Hepatocyte (in vitro differentiated cells): ENCODE measurements around the gene PHF19. TPM values are rescaled to one million over a fixed set of nuclear protein-coding genes. Genes with fewer than 3 reads are reported as not detected.

Source experiments
- DNase-seq: peaks from one replicate; pipeline ENCODE4 v3.0.0-alpha.2; 2016; ENCODE audit warnings: low spot score
- H2AFZ ChIP-seq: fragments of 200-600 bp; sonication (generic); 2 replicates; pipeline ENCODE4 v1.6.0; 2016; ENCODE audit warnings: antibody characterized with exemption, mild to moderate bottlenecking
- H3K27ac ChIP-seq: fragments of 200-600 bp; sonication (generic); 2 replicates; pipeline ENCODE4 v1.5.1; 2016; ENCODE audit warnings: mild to moderate bottlenecking
- H3K27me3 ChIP-seq: fragments of 200-600 bp; sonication (generic); 2 replicates; pipeline ENCODE4 v1.6.1; 2016
- H3K36me3 ChIP-seq: fragments of 200-600 bp; sonication (generic); replicated peaks from 2 replicates; pipeline ENCODE4 v1.5.1; 2016; ENCODE audit warnings: low read depth; ENCODE audit not compliant: insufficient read depth
- H3K4me1 ChIP-seq: fragments of 200-600 bp; sonication (generic); 2 replicates; pipeline ENCODE4 v1.5.1; 2016; ENCODE audit warnings: mild to moderate bottlenecking, moderate library complexity; ENCODE audit not compliant: insufficient read depth
- H3K4me2 ChIP-seq: fragments of 200-600 bp; sonication (generic); 2 replicates; pipeline ENCODE4 v1.6.0; 2016
- H3K4me3 ChIP-seq: fragments of 200-600 bp; sonication (generic); 2 replicates; pipeline ENCODE4 v1.5.1; 2016; ENCODE audit warnings: mild to moderate bottlenecking
- H3K79me2 ChIP-seq: fragments of 200-600 bp; sonication (generic); 2 replicates; pipeline ENCODE4 v1.6.0; 2017; ENCODE audit warnings: mild to moderate bottlenecking
- H3K9me2 ChIP-seq: fragments of 200-600 bp; sonication (generic); replicated peaks from 2 replicates; pipeline ENCODE4 v1.6.0; 2017; ENCODE audit warnings: mild to moderate bottlenecking; ENCODE audit not compliant: insufficient read depth
- H3K9me3 ChIP-seq: fragments of 200-600 bp; sonication (generic); 2 replicates; pipeline ENCODE4 v1.5.1; 2016; ENCODE audit warnings: low read depth, mild to moderate bottlenecking
- H4K20me1 ChIP-seq: fragments of 200-600 bp; sonication (generic); 2 replicates; pipeline ENCODE4 v1.6.0; 2016; ENCODE audit warnings: mild to moderate bottlenecking; ENCODE audit not compliant: insufficient read depth, poor library complexity, severe bottlenecking
- CTCF ChIP-seq: fragments of 200-600 bp; sonication (generic); IDR thresholded peaks from 2 replicates; pipeline ENCODE4 v1.5.1; 2016; ENCODE audit warnings: antibody characterized with exemption, mild to moderate bottlenecking; ENCODE audit not compliant: poor library complexity
- EZH2 ChIP-seq: fragments of 200-600 bp; sonication (generic); IDR thresholded peaks from 2 replicates; pipeline ENCODE4 v1.6.1; 2016; ENCODE audit warnings: antibody characterized with exemption, mild to moderate bottlenecking, borderline replicate concordance
- EZH2phosphoT487 ChIP-seq: fragments of 200-600 bp; sonication (generic); IDR thresholded peaks from one replicate; pipeline ENCODE4 v1.6.1; 2018; ENCODE audit warnings: antibody characterized with exemption, mild to moderate bottlenecking, low read depth, moderate library complexity; ENCODE audit not compliant: unreplicated experiment, severe bottlenecking
- WGBS: methylation state at CpG from one replicate; pipeline ENCODE4 v1.1.6; 2016; ENCODE audit warnings: low lambda C conversion rate; ENCODE audit errors: missing lambda C conversion rate; 5-methylcytosine and 5-hydroxymethylcytosine counted together
- polyA plus RNA-seq: library from polyadenylated mRNA; unstranded; fragments of >200 nt; fragmentation: Nextera tagmentation; extraction: Ambion mirVana; gene quantifications from 2 replicates; pipeline ENCODE4 v1.2.1, GENCODE V29; 2016
- total RNA-seq: library from RNA; depleted of rRNA; stranded (reverse); fragments of >200 nt; gene quantifications from 2 replicates; pipeline ENCODE4 v1.2.3, GENCODE V29; 2014

Gene PHF19
- total and polyA plus RNA-seq, 2 experiments from 2014 or later: 30.9 to 34.8 TPM

GRCh38 chr9:120910643-120911042 is 33.7 kb upstream of the PHF19 start:
- peaks cover 2% of the 10 kb centered on the region for H3K4me1 ChIP-seq
- WGBS: 93% methylated on average over 3 of the region's 3 CpGs
- TF ChIP-seq CTCF (no peak), EZH2phosphoT487 (no peak)
- no peak overlapping the region for H2AFZ ChIP-seq
- no peak overlapping the region for H3K4me3 ChIP-seq
- no peak overlapping the region for H3K4me2 ChIP-seq
- H4K20me1 ChIP-seq: no peaks in the 10 kb centered on the region
- H3K27me3 ChIP-seq: no peaks in the 10 kb centered on the region
- H3K9me3 ChIP-seq: no peaks in the 10 kb centered on the region
- H3K27ac ChIP-seq: no peak overlapping the region
- no peak for DNase-seq
- H3K36me3 ChIP-seq: no peaks in the 10 kb centered on the region
- H3K79me2 ChIP-seq: no peaks in the 10 kb centered on the region
- no peaks in the 10 kb centered on the region for H3K9me2 ChIP-seq

- no peaks in the 10 kb centered on the region for H4K20me1 ChIP-seq
- H3K27ac ChIP-seq: no peak overlapping the region
- no peaks in the 10 kb centered on the region for H3K9me2 ChIP-seq
- H3K79me2 ChIP-seq: no peaks in the 10 kb centered on the region
- no peaks in the 10 kb centered on the region for H3K4me1 ChIP-seq
- no peak overlapping the region for H3K4me2 ChIP-seq
- TF ChIP-seq EZH2 (no peak), EZH2phosphoT487 (no peak), CTCF (no peak)
- no peaks in the 10 kb centered on the region for H3K27me3 ChIP-seq
- H3K36me3 ChIP-seq: no peaks in the 10 kb centered on the region
- H3K9me3 ChIP-seq: no peaks in the 10 kb centered on the region
- H2AFZ ChIP-seq: no peak overlapping the region
- DNase-seq: no peak
- WGBS: 84% methylated on average over 5 of the region's 5 CpGs
- no peak overlapping the region for H3K4me3 ChIP-seq
These were observed 32.9 kb upstream of the PHF19 start for GRCh38 chr9:120909904-120910303.

- TF ChIP-seq EZH2 (no peak), CTCF (no peak), EZH2phosphoT487 (no peak)
- no peaks in the 10 kb centered on the region for H3K79me2 ChIP-seq
- no peak overlapping the region for H3K27ac ChIP-seq
These were observed 28.6 kb upstream of the PHF19 start for GRCh38 chr9:120905315-120906164.

More at GRCh38 chr9:120905315-120906164, 28.6 kb upstream of the PHF19 start:
- 93% methylated on average over 11 of the region's 11 CpGs for WGBS
- Histone ChIP-seq H3K36me3 (no peaks in the 10 kb centered on the region), H3K9me2 (no peaks in the 10 kb centered on the region), H3K4me3 (no peak overlapping the region), H2AFZ (no peak overlapping the region), H3K4me2 (no peak overlapping the region), H4K20me1 (no peaks in the 10 kb centered on the region), H3K9me3 (no peaks in the 10 kb centered on the region), H3K4me1 (no peaks in the 10 kb centered on the region), H3K27me3 (no peaks in the 10 kb centered on the region)
- no peak for DNase-seq
